NK-92 treated with Interleukin-12 subunit alpha and Interleukin-12 subunit beta, amount 100 ng/mL, for 24 hours (cell line): Measurements from ENCODE around the gene ZNF837.
"Not testable (repeated sequence)": the region's sequence is repeated elsewhere in the genome, so short reads cannot be mapped to it uniquely, and the experiment has no call there.

Experiments used
- DNase-seq: peaks from one replicate; lab custom pipeline; 2025; lab: John Stamatoyannopoulos, UW

Gene ZNF837

GRCh38 chr19:58395979-58396627, 15.3 kb upstream of the ZNF837 start:
- DNase-seq, result no peak

GRCh38 chr19:58395220-58395978, 14.6 kb upstream of the ZNF837 start, which contains the start of gene RNF225:
TSS of gene RNF225 (plus strand) at chr19:58395656. CDS start at chr19:58396090, 434 bp downstream.
- no peak for DNase-seq

- no peak for DNase-seq
These were observed 14.0 kb upstream of the ZNF837 start for GRCh38 chr19:58394821-58395219.

GRCh38 chr19:58393725-58394033, 12.8 kb upstream of the ZNF837 start:
- DNase-seq, result no peak

GRCh38 chr19:58392945-58393724, 12.3 kb upstream of the ZNF837 start:
- DNase-seq, result no peak

GRCh38 chr19:58388175-58388526, 7.3 kb upstream of the ZNF837 start:
- no peak for DNase-seq

- DNase-seq, result no peak
These were observed 6.7 kb upstream of the ZNF837 start for GRCh38 chr19:58387338-58388174.

- DNase-seq, result peak; percentile 93
These were observed 5.9 kb upstream of the ZNF837 start, which contains the start of gene RPS5 for GRCh38 chr19:58386576-58387337. TSS of gene RPS5 (plus strand) at chr19:58387269. CDS start at chr19:58388138, 869 bp downstream.

- no peak for DNase-seq
These were observed 5.2 kb upstream of the ZNF837 start for GRCh38 chr19:58385891-58386575.

GRCh38 chr19:58385313-58385890, 4.6 kb upstream of the ZNF837 start:
- no peak for DNase-seq

- DNase-seq, result no peak
These were observed 2.3 kb upstream of the ZNF837 start for GRCh38 chr19:58382997-58383603.

- no peak for DNase-seq
These were observed 806 bp upstream of the ZNF837 start for GRCh38 chr19:58381460-58382212.

- DNase-seq, result no peak
These were observed 681 bp downstream of the ZNF837 start for GRCh38 chr19:58380037-58380661.

- no peak for DNase-seq
These were observed 1.6 kb downstream of the ZNF837 start for GRCh38 chr19:58379246-58379645.

GRCh38 chr19:58376724-58377123, 4.1 kb downstream of the ZNF837 start:
- not testable (repeated sequence) for DNase-seq

- no peak for DNase-seq
These were observed 6.6 kb downstream of the ZNF837 start for GRCh38 chr19:58374200-58374599.

- DNase-seq, result no peak
These were observed 8.3 kb downstream of the ZNF837 start for GRCh38 chr19:58372311-58373133.
